Measurements from ENCODE around the gene PRIM2.
"Not testable (repeated sequence)": the region's sequence is repeated elsewhere in the genome, so short reads cannot be mapped to it uniquely, and the experiment has no call there.

The PRIM2 gene

GRCh38 chr6:57368965-57369731 is 51.7 kb downstream of the PRIM2 start:
- not testable (repeated sequence) for DNase-seq

- not testable (repeated sequence) for DNase-seq
Measured at GRCh38 chr6:57371779-57372178, 54.3 kb downstream of the PRIM2 start.

GRCh38 chr6:57374764-57375163 is 57.3 kb downstream of the PRIM2 start:
- DNase-seq, result not testable (repeated sequence)

- DNase-seq, result not testable (repeated sequence)
Measured at GRCh38 chr6:57376083-57376482, 58.7 kb downstream of the PRIM2 start.

- not testable (repeated sequence) for DNase-seq
Measured at GRCh38 chr6:57389038-57389592, 71.7 kb downstream of the PRIM2 start.

GRCh38 chr6:57390818-57391217 is 73.4 kb downstream of the PRIM2 start:
- DNase-seq, result not testable (repeated sequence)

GRCh38 chr6:57392047-57392446 is 74.6 kb downstream of the PRIM2 start:
- DNase-seq, result not testable (repeated sequence)

GRCh38 chr6:57419341-57419740 is 101.9 kb downstream of the PRIM2 start:
- DNase-seq, result peak; percentile 4

- no peak for DNase-seq
Measured at GRCh38 chr6:57421503-57421902, 104.1 kb downstream of the PRIM2 start.

GRCh38 chr6:57423468-57423867 is 106.0 kb downstream of the PRIM2 start:
- DNase-seq, result no peak

GRCh38 chr6:57431742-57432141 is 114.3 kb downstream of the PRIM2 start:
- DNase-seq, result not testable (repeated sequence)

- no peak for DNase-seq
Measured at GRCh38 chr6:57432157-57432556, 114.7 kb downstream of the PRIM2 start.

GRCh38 chr6:57432919-57433684 is 115.7 kb downstream of the PRIM2 start:
- no peak for DNase-seq

GRCh38 chr6:57433790-57434189 is 116.4 kb downstream of the PRIM2 start:
- not testable (repeated sequence) for DNase-seq

GRCh38 chr6:57434944-57435343 is 117.5 kb downstream of the PRIM2 start:
- no peak for DNase-seq

- no peak for DNase-seq
Measured at GRCh38 chr6:57435475-57436160, 118.2 kb downstream of the PRIM2 start.

- not testable (repeated sequence) for DNase-seq
Measured at GRCh38 chr6:57440735-57441134, 123.3 kb downstream of the PRIM2 start.

- not testable (repeated sequence) for DNase-seq
Measured at GRCh38 chr6:57442133-57442532, 124.7 kb downstream of the PRIM2 start.

GRCh38 chr6:57443181-57443580 is 125.8 kb downstream of the PRIM2 start:
- DNase-seq, result not testable (repeated sequence)

- not testable (repeated sequence) for DNase-seq
Measured at GRCh38 chr6:57444787-57445186, 127.4 kb downstream of the PRIM2 start.

GRCh38 chr6:57445379-57445778 is 127.9 kb downstream of the PRIM2 start:
- not testable (repeated sequence) for DNase-seq

- not testable (repeated sequence) for DNase-seq
Measured at GRCh38 chr6:57445790-57446468, 128.5 kb downstream of the PRIM2 start.
